ENCODE results near the gene ADAP1. TPM values are rescaled to one million over a fixed set of nuclear protein-coding genes. Genes with fewer than 3 reads are reported as not detected.
"Not testable (repeated sequence)": the region's sequence is repeated elsewhere in the genome, so short reads cannot be mapped to it uniquely, and the experiment has no call there.

ADAP1 gene, protein sequence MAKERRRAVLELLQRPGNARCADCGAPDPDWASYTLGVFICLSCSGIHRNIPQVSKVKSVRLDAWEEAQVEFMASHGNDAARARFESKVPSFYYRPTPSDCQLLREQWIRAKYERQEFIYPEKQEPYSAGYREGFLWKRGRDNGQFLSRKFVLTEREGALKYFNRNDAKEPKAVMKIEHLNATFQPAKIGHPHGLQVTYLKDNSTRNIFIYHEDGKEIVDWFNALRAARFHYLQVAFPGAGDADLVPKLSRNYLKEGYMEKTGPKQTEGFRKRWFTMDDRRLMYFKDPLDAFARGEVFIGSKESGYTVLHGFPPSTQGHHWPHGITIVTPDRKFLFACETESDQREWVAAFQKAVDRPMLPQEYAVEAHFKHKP
- 3.1 TPM for total RNA-seq (2021; ENCODE audit: unreplicated experiment)
- 3.2 TPM for polyA plus RNA-seq (2012; ENCODE audit: insufficient read length)
- percentile 29 among the genes with signal in this experiment for Bru-seq, nascent RNA
- percentile 33 among the genes with signal in this experiment for BruChase-seq, experiment 1, labeled RNA remaining after a 2-hour chase
- BruChase-seq, experiment 2, labeled RNA remaining after a 6-hour chase: percentile 45 among the genes with signal in this experiment
- long read RNA-seq, partial matches to known transcripts: 0 of 3 reads
- long read RNA-seq, other reads (novel, unspliced or antisense): 1 of 3 reads

DNA sequence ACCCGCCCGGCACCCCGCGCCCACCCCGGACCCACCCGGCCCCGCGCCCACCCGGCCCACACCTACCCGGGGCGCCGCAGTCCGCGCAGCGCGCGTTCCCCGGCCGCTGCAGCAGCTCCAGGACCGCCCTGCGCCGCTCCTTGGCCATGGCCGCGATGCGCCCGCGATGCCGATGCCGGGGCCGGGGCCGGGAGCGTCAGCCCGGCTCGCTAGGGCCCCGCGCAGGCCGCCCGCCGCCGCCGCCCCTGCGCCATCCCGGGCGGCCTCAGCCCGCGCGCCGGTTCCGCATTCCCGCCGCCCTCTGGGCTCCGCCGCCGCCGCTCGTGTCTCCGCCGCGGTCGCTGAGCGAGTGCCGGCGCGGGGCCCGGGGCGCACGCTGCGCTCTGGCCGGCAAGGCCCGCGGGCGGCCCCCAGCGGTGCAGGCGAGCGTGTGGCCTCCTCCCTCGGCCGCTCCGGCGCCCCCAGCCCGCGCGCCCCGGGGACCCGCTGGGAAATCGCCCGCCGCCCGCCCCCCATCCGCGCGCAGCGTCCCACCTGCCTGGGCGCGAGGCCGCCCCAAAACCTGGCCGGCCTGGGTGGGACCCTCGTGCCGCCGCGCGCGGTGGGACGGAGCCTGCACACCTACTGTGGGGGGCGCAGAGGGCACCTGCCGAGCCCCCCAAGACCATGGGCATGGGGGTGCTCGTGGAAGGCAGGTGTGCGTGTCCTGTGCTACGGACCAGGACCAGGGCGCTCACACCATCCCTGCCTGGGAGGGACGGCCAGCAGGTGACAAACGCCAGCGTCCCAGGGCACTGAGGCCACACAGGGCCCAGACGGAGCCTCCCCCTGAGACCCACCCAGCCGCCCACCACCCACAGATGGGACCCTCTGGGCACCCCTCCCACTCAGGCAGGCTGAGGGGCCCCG lies at the start of gene ADAP1:
ADAP1 (minus strand) TSS at position 351 of the 909 bp plus-strand sequence; CDS start at position 148, 203 bp downstream.
- CTCF ChIA-PET: interaction anchor here (0.9 kb wide), 1 partner anchor 42 kb away, joined by 4 read pairs; no protein-coding TSS in a partner anchor
- H3K4me1 ChIP-seq (ENCODE audit: control insufficient read depth, insufficient read depth, low read length): 0 out of 2 replicates have a peak, but pooled peaks cover 4% of the 10 kb centered on the region
- H3K27ac ChIP-seq (ENCODE audit: low read length): no peak within 1 kb of the TSS
- no peak for TF ChIP-seq TCF7L2 (IDR thresholded peaks at IDR 0.05; ENCODE audit: low read depth, low read length)
- TF ChIP-seq, protein P1, sequence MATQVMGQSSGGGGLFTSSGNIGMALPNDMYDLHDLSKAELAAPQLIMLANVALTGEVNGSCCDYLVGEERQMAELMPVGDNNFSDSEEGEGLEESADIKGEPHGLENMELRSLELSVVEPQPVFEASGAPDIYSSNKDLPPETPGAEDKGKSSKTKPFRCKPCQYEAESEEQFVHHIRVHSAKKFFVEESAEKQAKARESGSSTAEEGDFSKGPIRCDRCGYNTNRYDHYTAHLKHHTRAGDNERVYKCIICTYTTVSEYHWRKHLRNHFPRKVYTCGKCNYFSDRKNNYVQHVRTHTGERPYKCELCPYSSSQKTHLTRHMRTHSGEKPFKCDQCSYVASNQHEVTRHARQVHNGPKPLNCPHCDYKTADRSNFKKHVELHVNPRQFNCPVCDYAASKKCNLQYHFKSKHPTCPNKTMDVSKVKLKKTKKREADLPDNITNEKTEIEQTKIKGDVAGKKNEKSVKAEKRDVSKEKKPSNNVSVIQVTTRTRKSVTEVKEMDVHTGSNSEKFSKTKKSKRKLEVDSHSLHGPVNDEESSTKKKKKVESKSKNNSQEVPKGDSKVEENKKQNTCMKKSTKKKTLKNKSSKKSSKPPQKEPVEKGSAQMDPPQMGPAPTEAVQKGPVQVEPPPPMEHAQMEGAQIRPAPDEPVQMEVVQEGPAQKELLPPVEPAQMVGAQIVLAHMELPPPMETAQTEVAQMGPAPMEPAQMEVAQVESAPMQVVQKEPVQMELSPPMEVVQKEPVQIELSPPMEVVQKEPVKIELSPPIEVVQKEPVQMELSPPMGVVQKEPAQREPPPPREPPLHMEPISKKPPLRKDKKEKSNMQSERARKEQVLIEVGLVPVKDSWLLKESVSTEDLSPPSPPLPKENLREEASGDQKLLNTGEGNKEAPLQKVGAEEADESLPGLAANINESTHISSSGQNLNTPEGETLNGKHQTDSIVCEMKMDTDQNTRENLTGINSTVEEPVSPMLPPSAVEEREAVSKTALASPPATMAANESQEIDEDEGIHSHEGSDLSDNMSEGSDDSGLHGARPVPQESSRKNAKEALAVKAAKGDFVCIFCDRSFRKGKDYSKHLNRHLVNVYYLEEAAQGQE (IDR thresholded peaks at IDR 0.05; ENCODE audit: insufficient read depth in 1 of 2, low read depth in 2 of 2, low read length in 1 of 2): no peak
- TF ChIP-seq POLR2AphosphoS5 (IDR thresholded peaks at IDR 0.05; ENCODE audit: low read depth, low read length): no peak
- TF ChIP-seq, protein P2, sequence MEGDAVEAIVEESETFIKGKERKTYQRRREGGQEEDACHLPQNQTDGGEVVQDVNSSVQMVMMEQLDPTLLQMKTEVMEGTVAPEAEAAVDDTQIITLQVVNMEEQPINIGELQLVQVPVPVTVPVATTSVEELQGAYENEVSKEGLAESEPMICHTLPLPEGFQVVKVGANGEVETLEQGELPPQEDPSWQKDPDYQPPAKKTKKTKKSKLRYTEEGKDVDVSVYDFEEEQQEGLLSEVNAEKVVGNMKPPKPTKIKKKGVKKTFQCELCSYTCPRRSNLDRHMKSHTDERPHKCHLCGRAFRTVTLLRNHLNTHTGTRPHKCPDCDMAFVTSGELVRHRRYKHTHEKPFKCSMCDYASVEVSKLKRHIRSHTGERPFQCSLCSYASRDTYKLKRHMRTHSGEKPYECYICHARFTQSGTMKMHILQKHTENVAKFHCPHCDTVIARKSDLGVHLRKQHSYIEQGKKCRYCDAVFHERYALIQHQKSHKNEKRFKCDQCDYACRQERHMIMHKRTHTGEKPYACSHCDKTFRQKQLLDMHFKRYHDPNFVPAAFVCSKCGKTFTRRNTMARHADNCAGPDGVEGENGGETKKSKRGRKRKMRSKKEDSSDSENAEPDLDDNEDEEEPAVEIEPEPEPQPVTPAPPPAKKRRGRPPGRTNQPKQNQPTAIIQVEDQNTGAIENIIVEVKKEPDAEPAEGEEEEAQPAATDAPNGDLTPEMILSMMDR (IDR thresholded peaks at IDR 0.05): peak; percentile 92; the same call in 1 of the 2 replicates
- TF ChIP-seq SIN3A (IDR thresholded peaks at IDR 0.05; ENCODE audit: borderline replicate concordance, insufficient read depth, low read depth, low read length): no peak
- no peaks in the 10 kb centered on the region for H3K27me3 ChIP-seq (ENCODE audit: control insufficient read depth, insufficient read depth, low read length)
- H3K36me3 ChIP-seq (ENCODE audit: control insufficient read depth, insufficient read depth, low read length): no peaks in the 10 kb centered on the region
- in situ Hi-C loops (cut with HindIII; ENCODE audit: low pct_unique_long_range_greater_than_20kb, low sequenced_read_pairs) (loop anchor here (25.0 kb wide), 1 partner anchor 183 kb away; a partner anchor contains a TSS), intact Hi-C loops (cut with micrococcal nuclease; ENCODE audit: unreplicated experiment) (loop anchor here (2.0 kb wide), 1 partner anchor 40 kb away; no protein-coding TSS in a partner anchor)
- POLR2A ChIA-PET: interaction anchor here (0.6 kb wide), 1 partner anchor 397 kb away, joined by 3 read pairs; no protein-coding TSS in a partner anchor
- no TSS peak for BruUV-seq (replicated peaks)
- H3K9me3 ChIP-seq (ENCODE audit: control insufficient read depth, insufficient read depth, low read depth, low read length): no peaks in the 10 kb centered on the region
- DNase-seq (ENCODE audit: low read depth, low spot score): no peak
- ATAC-seq: peak; percentile 77
- H3K4me3 ChIP-seq (ENCODE audit: low read depth in 2 of 2, low read length in 2 of 2): peak within 1 kb of the TSS; percentile 44 to 46

DNA sequence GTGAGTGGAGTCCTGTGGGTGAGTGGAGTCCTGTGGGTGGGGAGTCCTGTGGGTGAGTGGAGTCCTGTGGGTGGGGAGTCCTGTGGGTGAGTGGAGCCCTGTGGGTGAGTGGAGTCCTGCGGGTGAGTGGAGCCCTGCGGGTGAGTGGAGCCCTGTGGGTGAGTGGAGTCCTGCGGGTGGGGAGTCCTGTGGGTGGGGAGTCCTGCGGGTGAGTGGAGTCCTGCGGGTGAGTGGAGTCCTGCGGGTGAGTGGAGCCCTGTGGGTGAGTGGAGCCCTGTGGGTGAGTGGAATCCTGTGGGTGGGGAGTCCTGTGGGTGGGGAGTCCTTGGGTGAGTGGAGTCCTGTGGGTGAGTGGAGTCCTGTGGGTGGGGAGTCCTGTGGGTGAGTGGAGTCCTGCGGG lies 48.0 kb upstream of the ADAP1 start:
- H3K4me3 ChIP-seq (ENCODE audit: low read depth in 2 of 2, low read length in 2 of 2); BruUV-seq (replicated peaks); POLR2A ChIA-PET; H3K27ac ChIP-seq (ENCODE audit: low read length); H3K4me1 ChIP-seq (ENCODE audit: control insufficient read depth, insufficient read depth, low read length); intact Hi-C loops (cut with micrococcal nuclease; ENCODE audit: unreplicated experiment); H3K36me3 ChIP-seq (ENCODE audit: control insufficient read depth, insufficient read depth, low read length); DNase-seq (ENCODE audit: low read depth, low spot score); H3K27me3 ChIP-seq (ENCODE audit: control insufficient read depth, insufficient read depth, low read length); in situ Hi-C loops (cut with HindIII; ENCODE audit: low pct_unique_long_range_greater_than_20kb, low sequenced_read_pairs); H3K9me3 ChIP-seq (ENCODE audit: control insufficient read depth, insufficient read depth, low read depth, low read length); ATAC-seq; CTCF ChIA-PET: not testable (repeated sequence)

DNA sequence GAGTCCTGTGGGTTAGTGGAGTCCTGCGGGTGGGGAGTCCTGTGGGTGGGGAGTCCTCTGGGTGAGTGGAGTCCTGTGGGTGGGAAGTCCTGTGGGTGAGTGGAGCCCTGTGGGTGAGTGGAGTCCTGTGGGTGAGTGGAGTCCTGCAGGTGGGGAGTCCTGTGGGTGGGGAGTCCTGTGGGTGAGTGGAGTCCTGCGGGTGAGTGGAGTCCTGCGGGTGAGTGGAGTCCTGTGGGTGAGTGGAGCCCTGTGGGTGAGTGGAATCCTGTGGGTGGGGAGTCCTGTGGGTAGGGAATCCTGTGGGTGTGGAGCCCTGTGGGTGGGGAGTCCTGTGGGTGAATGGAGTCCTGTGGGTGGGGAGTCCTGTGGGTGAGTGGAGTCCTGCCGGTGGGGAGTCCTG lies 47.5 kb upstream of the ADAP1 start:
- H3K4me3 ChIP-seq (ENCODE audit: low read depth in 2 of 2, low read length in 2 of 2); BruUV-seq (replicated peaks); CTCF ChIA-PET; intact Hi-C loops (cut with micrococcal nuclease; ENCODE audit: unreplicated experiment); POLR2A ChIA-PET; in situ Hi-C loops (cut with HindIII; ENCODE audit: low pct_unique_long_range_greater_than_20kb, low sequenced_read_pairs); H3K27ac ChIP-seq (ENCODE audit: low read length); H3K4me1 ChIP-seq (ENCODE audit: control insufficient read depth, insufficient read depth, low read length); H3K9me3 ChIP-seq (ENCODE audit: control insufficient read depth, insufficient read depth, low read depth, low read length); H3K27me3 ChIP-seq (ENCODE audit: control insufficient read depth, insufficient read depth, low read length); H3K36me3 ChIP-seq (ENCODE audit: control insufficient read depth, insufficient read depth, low read length); DNase-seq (ENCODE audit: low read depth, low spot score); ATAC-seq: not testable (repeated sequence)

DNA sequence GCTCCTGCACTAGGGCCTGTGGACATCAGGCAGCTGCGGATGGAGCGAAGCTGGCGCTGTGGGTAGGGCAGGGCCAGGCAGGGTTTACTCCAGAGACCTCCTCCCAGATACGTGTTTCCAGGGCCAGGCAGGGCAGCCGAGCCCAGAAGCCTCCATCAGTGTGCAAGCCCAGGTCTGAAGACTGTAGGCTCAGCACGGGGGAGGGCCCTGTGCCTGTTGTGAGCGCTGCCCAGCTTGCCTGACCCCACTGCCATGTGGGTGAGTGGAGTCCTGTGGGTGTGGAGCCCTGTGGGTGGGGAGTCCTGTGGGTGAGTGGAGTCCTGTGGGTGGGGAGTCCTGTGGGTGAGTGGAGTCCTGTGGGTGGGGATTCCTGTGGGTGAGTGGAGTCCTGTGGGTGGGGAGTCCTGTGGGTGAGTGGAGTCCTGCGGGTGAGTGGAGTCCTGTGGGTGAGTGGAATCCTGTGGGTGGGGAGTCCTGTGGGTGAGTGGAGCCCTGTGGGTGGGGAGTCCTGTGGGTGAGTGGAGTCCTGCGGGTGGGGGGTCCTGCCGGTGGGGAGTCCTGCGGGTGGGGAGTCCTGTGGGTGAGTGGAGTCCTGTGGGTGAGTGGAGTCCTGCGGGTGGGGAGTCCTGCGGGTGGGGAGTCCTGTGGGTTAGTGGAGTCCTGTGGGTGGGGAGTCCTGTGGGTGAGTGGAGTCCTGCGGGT lies 46.7 kb upstream of the ADAP1 start:
- H3K27me3 ChIP-seq (ENCODE audit: control insufficient read depth, insufficient read depth, low read length); in situ Hi-C loops (cut with HindIII; ENCODE audit: low pct_unique_long_range_greater_than_20kb, low sequenced_read_pairs); POLR2A ChIA-PET; DNase-seq (ENCODE audit: low read depth, low spot score); BruUV-seq (replicated peaks); H3K36me3 ChIP-seq (ENCODE audit: control insufficient read depth, insufficient read depth, low read length); H3K4me3 ChIP-seq (ENCODE audit: low read depth in 2 of 2, low read length in 2 of 2); CTCF ChIA-PET; H3K4me1 ChIP-seq (ENCODE audit: control insufficient read depth, insufficient read depth, low read length); intact Hi-C loops (cut with micrococcal nuclease; ENCODE audit: unreplicated experiment); H3K27ac ChIP-seq (ENCODE audit: low read length); H3K9me3 ChIP-seq (ENCODE audit: control insufficient read depth, insufficient read depth, low read depth, low read length): not testable (repeated sequence)
- peak; percentile 74 for ATAC-seq
